K562 (cell line): Measurements from ENCODE around the gene S100A2. TPM values are rescaled to one million over a fixed set of nuclear protein-coding genes. Genes with fewer than 3 reads are reported as not detected.

ENCODE experiments used
- ASH1L ChIP-seq: fragments of 450-650 bp; IDR thresholded peaks from 2 replicates; pipeline ENCODE4 v1.6.1; 2018; ENCODE audit warnings: borderline replicate concordance, mild to moderate bottlenecking, low read depth; ENCODE audit not compliant: partially characterized antibody
- BHLHE40 ChIP-seq: IDR thresholded peaks from 2 replicates; pipeline ENCODE4 v1.6.1; 2011; ENCODE audit warnings: low read length, improper control_type of control experiment
- CREM ChIP-seq: IDR thresholded peaks from 2 replicates; pipeline ENCODE4 v1.6.1; 2014; ENCODE audit warnings: antibody characterized with exemption, low read depth
- DPF2 ChIP-seq: fragments of 450-650 bp; IDR thresholded peaks from 2 replicates; pipeline ENCODE4 v1.6.1; 2016
- E2F4 ChIP-seq: sonication (generic); formaldehyde crosslinking; IDR thresholded peaks from 2 replicates; pipeline ENCODE4 v1.8.0; 2022; ENCODE audit warnings: mild to moderate bottlenecking, low read depth, missing genetic modification reagents
- EGR1 ChIP-seq: fragments of 450-650 bp; conservative IDR thresholded peaks from 2 replicates; pipeline ENCODE4 v1.6.1; 2017; ENCODE audit warnings: mild to moderate bottlenecking
- ETV1 ChIP-seq: fragments of 450-650 bp; conservative IDR thresholded peaks from 2 replicates; pipeline ENCODE4 v1.6.1; 2016; ENCODE audit warnings: missing genetic modification characterization, control low read depth, low read depth, missing compliant biosample characterization
- GMEB1 ChIP-seq: fragments of 250-450 bp; sonication (Bioruptor Pico); IDR thresholded peaks from 2 replicates; pipeline ENCODE4 v1.4.0; 2020; ENCODE audit warnings: mild to moderate bottlenecking
- IRF1 ChIP-seq: sonication (generic); formaldehyde crosslinking; IDR thresholded peaks from 2 replicates; pipeline ENCODE4 v1.8.0; 2022; ENCODE audit warnings: missing genetic modification reagents, mild to moderate bottlenecking, borderline replicate concordance
- KLF1 ChIP-seq: fragments of 450-650 bp; IDR thresholded peaks from 2 replicates; pipeline ENCODE4 v1.6.1; 2016; ENCODE audit warnings: missing genetic modification characterization, missing compliant biosample characterization
- LCOR ChIP-seq: sonication (generic); formaldehyde crosslinking; IDR thresholded peaks from 2 replicates; pipeline ENCODE4 v1.8.0; 2022; ENCODE audit warnings: mild to moderate bottlenecking, missing genetic modification reagents
- MCM5 ChIP-seq: fragments of 450-650 bp; IDR thresholded peaks from 2 replicates; pipeline ENCODE4 v1.6.1; 2016; ENCODE audit warnings: low read depth
- NONO ChIP-seq, 2 experiments: fragments of 200-400 bp in 1 of 2; fragments of 450-650 bp in 1 of 2; formaldehyde crosslinking in 1 of 2; IDR thresholded peaks; 2 replicates each; pipeline ENCODE4 v1.6.1; 2017; ENCODE audit warnings: low read depth in 2 of 2, mild to moderate bottlenecking in 2 of 2, moderate library complexity in 2 of 2, low read length in 1 of 2
- RFX1 ChIP-seq: fragments of 450-650 bp; IDR thresholded peaks from 2 replicates; pipeline ENCODE4 v1.6.1; 2016; ENCODE audit warnings: mild to moderate bottlenecking, moderate library complexity
- TBP ChIP-seq: optimal IDR thresholded peaks from 2 replicates; pipeline ENCODE3; 2011; ENCODE audit warnings: low read depth, low read length, improper control_type of control experiment
- TRIM24 ChIP-seq, 2 experiments: fragments of 450-650 bp; IDR thresholded peaks; 2 replicates each; pipeline ENCODE4 v1.6.1; 2016
- ZKSCAN1 ChIP-seq: fragments of 150-350 bp; IDR thresholded peaks from 2 replicates; pipeline ENCODE4 v1.6.1; 2016; ENCODE audit warnings: low read depth, low read length
- ZNF124 ChIP-seq: sonication (generic); formaldehyde crosslinking; IDR thresholded peaks from 2 replicates; pipeline ENCODE4 v1.8.1; 2022; ENCODE audit warnings: missing genetic modification reagents
- ZNF280A ChIP-seq: fragments of 450-650 bp; IDR thresholded peaks from 2 replicates; pipeline ENCODE4 v1.6.1; 2018; ENCODE audit warnings: mild to moderate bottlenecking, low read depth; ENCODE audit not compliant: partially characterized antibody
- ZNF76 ChIP-seq: fragments of 250-450 bp; sonication (Bioruptor Pico); IDR thresholded peaks from 2 replicates; pipeline ENCODE4 v1.4.0; 2020; ENCODE audit warnings: mild to moderate bottlenecking, moderate library complexity, borderline replicate concordance
- ZNF764 ChIP-seq: fragments of 250-450 bp; sonication (Bioruptor Pico); IDR thresholded peaks from 2 replicates; pipeline ENCODE4 v1.4.0; 2020; ENCODE audit warnings: low read depth, mild to moderate bottlenecking, moderate library complexity
- polyA plus RNA-seq, 8 experiments: library from polyadenylated mRNA; depleted of rRNA in 4 of 8; stranded (reverse) in 5 of 8; unstranded in 3 of 8; fragments of >200 nt; fragmentation: Nextera tagmentation in 2 of 8; fragmentation: Illumina TruSeq in 1 of 8; extraction: Ambion mirVana in 2 of 8; extraction: Trizol in 1 of 8; gene quantifications; 2 replicates each; pipeline versions ENCODE4 v1.2.1 to v1.2.3, GENCODE V29; 2011 to 2014; ENCODE audit warnings: inconsistent platforms in 1 of 8, missing spikeins in 1 of 8
- total RNA-seq, 7 experiments: library from RNA; depleted of rRNA in 6 of 7; stranded (reverse); fragments of >200 nt in 6 of 7; fragmentation: Illumina TruSeq in 2 of 7; extraction: Trizol in 2 of 7; gene quantifications; 2 replicates each; pipeline versions ENCODE4 v1.2.1 to v1.2.3, GENCODE V29; 2011 to 2021; ENCODE audit warnings: low replicate concordance in 1 of 7
- TF ChIP-seq, protein P1 (sequence below): fragments of 450-650 bp; IDR thresholded peaks from 2 replicates; pipeline ENCODE4 v1.6.1; 2014; ENCODE audit warnings: low read depth, mild to moderate bottlenecking, moderate library complexity, borderline replicate concordance

S100A2 gene
- total and polyA plus RNA-seq, 9 of the 15 experiments (the other 6 are each of a cell fraction or from before 2014, with no cell fraction given) = 0.28 to 0.65 (median 0.44) TPM; not detected in 4

GRCh38 chr1:153608742-153609584 is 43.3 kb upstream of the S100A2 start (continued):
- TF ChIP-seq IRF1 (CRISPR knock-in tag) (no peak), DPF2 (peak; percentile 86; the same call in 1 of the 2 replicates), ZNF76 (no peak), E2F4 (no peak), ZNF280A (no peak), TBP (no peak), CREM (0 out of 2 replicates have a peak, but pooled peaks have one; percentile 30), NONO (IDR thresholded peaks at IDR 0.05; ENCODE audit: low read depth in 2 of 2, low read length in 1 of 2) (no peak), EGR1 (0 out of 2 replicates have a peak, but pooled peaks have one; percentile 5), LCOR (CRISPR knock-in tag) (no peak), ZKSCAN1 (no peak), ASH1L (no peak), MCM5 (no peak), ETV1 (no peak), BHLHE40 (peak; percentile 50; the same call in 1 of the 2 replicates), GMEB1 (CRISPR knock-in tag) (peak; percentile 62), RFX1 (no peak), ZNF764 (CRISPR knock-in tag) (no peak), ZNF124 (CRISPR knock-in tag) (no peak), TRIM24 (IDR thresholded peaks at IDR 0.05) (no peak), KLF1 (tag) (no peak)
- TF ChIP-seq, protein P1, sequence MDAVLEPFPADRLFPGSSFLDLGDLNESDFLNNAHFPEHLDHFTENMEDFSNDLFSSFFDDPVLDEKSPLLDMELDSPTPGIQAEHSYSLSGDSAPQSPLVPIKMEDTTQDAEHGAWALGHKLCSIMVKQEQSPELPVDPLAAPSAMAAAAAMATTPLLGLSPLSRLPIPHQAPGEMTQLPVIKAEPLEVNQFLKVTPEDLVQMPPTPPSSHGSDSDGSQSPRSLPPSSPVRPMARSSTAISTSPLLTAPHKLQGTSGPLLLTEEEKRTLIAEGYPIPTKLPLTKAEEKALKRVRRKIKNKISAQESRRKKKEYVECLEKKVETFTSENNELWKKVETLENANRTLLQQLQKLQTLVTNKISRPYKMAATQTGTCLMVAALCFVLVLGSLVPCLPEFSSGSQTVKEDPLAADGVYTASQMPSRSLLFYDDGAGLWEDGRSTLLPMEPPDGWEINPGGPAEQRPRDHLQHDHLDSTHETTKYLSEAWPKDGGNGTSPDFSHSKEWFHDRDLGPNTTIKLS = no peak
